H9 (cell line): ENCODE data around the gene AKAP3. TPM values are rescaled to one million over a fixed set of nuclear protein-coding genes. Genes with fewer than 3 reads are reported as not detected.

ENCODE experiments used
- DNase-seq: peaks from one replicate; pipeline ENCODE4 v3.0.0-alpha.2; 2017
- H2AFZ ChIP-seq: one replicate; pipeline ENCODE4 v1.6.1; 2013; ENCODE audit warnings: mild to moderate bottlenecking, low read length, control low read depth, moderate library complexity
- H2AK5ac ChIP-seq: 2 replicates; pipeline ENCODE4 v1.6.1; 2013; ENCODE audit warnings: low read length, control low read depth, mixed read lengths; ENCODE audit not compliant: insufficient read length
- H2BK120ac ChIP-seq: one replicate; pipeline ENCODE4 v1.6.1; 2013; ENCODE audit warnings: low read depth, mild to moderate bottlenecking, low read length, control low read depth, inconsistent platforms; ENCODE audit not compliant: poor library complexity, severe bottlenecking
- H2BK12ac ChIP-seq: 2 replicates; pipeline ENCODE4 v1.6.1; 2013; ENCODE audit warnings: low read length, control low read depth, mixed read lengths, low read depth; ENCODE audit not compliant: insufficient read length
- H2BK15ac ChIP-seq: 2 replicates; pipeline ENCODE4 v1.6.1; 2013; ENCODE audit warnings: low read depth, low read length, control low read depth
- H2BK20ac ChIP-seq: one replicate; pipeline ENCODE4 v1.6.1; 2013; ENCODE audit warnings: low read depth, mild to moderate bottlenecking, low read length, control low read depth, inconsistent platforms; ENCODE audit not compliant: poor library complexity, severe bottlenecking
- H2BK5ac ChIP-seq: 2 replicates; pipeline ENCODE4 v1.6.1; 2013; ENCODE audit warnings: low read length, control low read depth, mixed read lengths; ENCODE audit not compliant: insufficient read length
- H3K14ac ChIP-seq: 2 replicates; pipeline ENCODE4 v1.6.1; 2013; ENCODE audit warnings: low read length, control low read depth; ENCODE audit not compliant: insufficient read depth
- H3K18ac ChIP-seq: 2 replicates; pipeline ENCODE4 v1.6.1; 2013; ENCODE audit warnings: low read depth, mild to moderate bottlenecking, mixed read lengths, low read length, control low read depth; ENCODE audit not compliant: insufficient read length
- H3K23ac ChIP-seq: 2 replicates; pipeline ENCODE4 v1.6.1; 2013; ENCODE audit warnings: low read length, control low read depth, mixed read lengths, low read depth; ENCODE audit not compliant: insufficient read length
- H3K23me2 ChIP-seq: 2 replicates; pipeline ENCODE4 v1.6.1; 2013; ENCODE audit warnings: low read depth, mild to moderate bottlenecking, mixed read lengths, low read length, control low read depth; ENCODE audit not compliant: insufficient read length, poor library complexity, severe bottlenecking
- H3K27ac ChIP-seq: 2 replicates; pipeline ENCODE4 v1.5.1; 2013; ENCODE audit warnings: low read length, control low read depth, mixed read lengths, low read depth; ENCODE audit not compliant: insufficient read length
- H3K27me3 ChIP-seq: 2 replicates; pipeline ENCODE4 v1.6.1; 2013; ENCODE audit warnings: low read length, control low read depth, inconsistent platforms; ENCODE audit not compliant: insufficient read depth
- H3K4ac ChIP-seq: 2 replicates; pipeline ENCODE4 v1.6.1; 2013; ENCODE audit warnings: low read depth, mild to moderate bottlenecking, control low read depth, inconsistent platforms, low read length, moderate library complexity
- H3K4me1 ChIP-seq: 2 replicates; pipeline ENCODE4 v1.6.1; 2013; ENCODE audit warnings: low read length, control low read depth, inconsistent platforms; ENCODE audit not compliant: insufficient read depth
- H3K4me2 ChIP-seq: 2 replicates; pipeline ENCODE4 v1.6.1; 2013; ENCODE audit warnings: low read length, control low read depth, mixed read lengths; ENCODE audit not compliant: insufficient read length, insufficient read depth
- H3K56ac ChIP-seq: 2 replicates; pipeline ENCODE4 v1.6.1; 2013; ENCODE audit warnings: low read depth, mild to moderate bottlenecking, mixed read lengths, low read length, control low read depth; ENCODE audit not compliant: insufficient read length
- H3K79me1 ChIP-seq: 2 replicates; pipeline ENCODE4 v1.6.1; 2013; ENCODE audit warnings: low read depth, mild to moderate bottlenecking, moderate library complexity, low read length, control low read depth, inconsistent platforms; ENCODE audit not compliant: insufficient read depth, poor library complexity, severe bottlenecking
- H3K79me2 ChIP-seq: 2 replicates; pipeline ENCODE4 v1.6.1; 2013; ENCODE audit warnings: low read length, control low read depth, inconsistent platforms; ENCODE audit not compliant: insufficient read depth
- H3K9ac ChIP-seq: 2 replicates; pipeline ENCODE4 v1.6.1; 2013; ENCODE audit warnings: low read length, control low read depth, mixed read lengths; ENCODE audit not compliant: insufficient read length; ENCODE audit errors: extremely low read depth
- H3K9me3 ChIP-seq: one replicate; pipeline ENCODE4 v1.6.1; 2013; ENCODE audit warnings: low read depth, low read length, inconsistent platforms; ENCODE audit not compliant: control insufficient read depth
- H3T11ph ChIP-seq: one replicate; pipeline ENCODE4 v1.6.1; 2013; ENCODE audit warnings: mild to moderate bottlenecking, low read length, control low read depth, inconsistent platforms
- H4K20me1 ChIP-seq: one replicate; pipeline ENCODE4 v1.6.1; 2013; ENCODE audit not compliant: control insufficient read depth, insufficient read length, insufficient read depth
- H4K5ac ChIP-seq: 2 replicates; pipeline ENCODE4 v1.6.1; 2013; ENCODE audit warnings: low read depth, mild to moderate bottlenecking, mixed read lengths, low read length, control low read depth; ENCODE audit not compliant: insufficient read length
- H4K8ac ChIP-seq: replicated peaks from 2 replicates; pipeline ENCODE4 v1.6.1; 2013; ENCODE audit warnings: low read length, control low read depth, mixed read lengths, low read depth; ENCODE audit not compliant: insufficient read length
- H4K91ac ChIP-seq: 2 replicates; pipeline ENCODE4 v1.6.1; 2013; ENCODE audit warnings: low read depth, mild to moderate bottlenecking, moderate library complexity, mixed read lengths, low read length, control low read depth; ENCODE audit not compliant: insufficient read length
- H3K27ac Mint-ChIP-seq, 3 experiments: 2 replicates in 2 of 3; 3 replicates in 1 of 3; pipeline ENCODE4 v1.8.0; 2020 to 2021; ENCODE audit warnings: mixed read lengths in 3 of 3, mild to moderate bottlenecking in 1 of 3, moderate library complexity in 1 of 3
- H3K27me3 Mint-ChIP-seq: 2 replicates; pipeline ENCODE4 v1.8.0; 2021; ENCODE audit warnings: low read depth, mild to moderate bottlenecking, moderate library complexity, mixed read lengths
- H3K36me3 Mint-ChIP-seq, 3 experiments: 2 replicates in 2 of 3; 3 replicates in 1 of 3; pipeline ENCODE4 v1.8.0; 2020 to 2021; ENCODE audit warnings: low read depth in 3 of 3, mixed read lengths in 3 of 3; ENCODE audit not compliant: insufficient read depth in 1 of 3
- H3K4me1 Mint-ChIP-seq, 2 experiments: 2 replicates each; pipeline ENCODE4 v1.8.0; 2020; ENCODE audit warnings: mixed read lengths in 2 of 2
- H3K4me3 Mint-ChIP-seq, 2 experiments: 2 replicates in 1 of 2; 3 replicates in 1 of 2; pipeline ENCODE4 v1.8.0; 2020 to 2021; ENCODE audit warnings: mild to moderate bottlenecking in 2 of 2, mixed read lengths in 2 of 2, moderate library complexity in 1 of 2
- H3K9me3 Mint-ChIP-seq, 2 experiments: 2 replicates in 1 of 2; 3 replicates in 1 of 2; pipeline ENCODE4 v1.8.0; 2020; ENCODE audit warnings: mild to moderate bottlenecking in 2 of 2, mixed read lengths in 2 of 2, moderate library complexity in 1 of 2
- CTCF ChIP-seq: fragments of 200-600 bp; sonication (generic); conservative IDR thresholded peaks from 3 replicates; pipeline ENCODE4 v1.8.0; 2021; ENCODE audit warnings: antibody characterized with exemption, mild to moderate bottlenecking
- WGBS: extraction: QIAGEN DNeasy Blood & Tissue Kit; methylation state at CpG from one replicate; pipeline ENCODE4 v1.1.7; 2013; ENCODE audit warnings: missing lambda C conversion rate, low lambda C conversion rate, mixed read lengths; ENCODE audit not compliant: insufficient read length; ENCODE audit errors: extremely low coverage; 5-methylcytosine and 5-hydroxymethylcytosine counted together
- total RNA-seq: library from RNA; stranded (reverse); gene quantifications from 2 replicates; pipeline ENCODE4 v1.2.1, GENCODE V29; 2021

Gene AKAP3
- total RNA-seq, 1 experiment from 2014 or later = 1.3 TPM

GRCh38 chr12:4615667-4616066, 33.2 kb downstream of the AKAP3 start:
- H3K14ac ChIP-seq = no peak overlapping the region
- H4K91ac ChIP-seq = no peak overlapping the region
- H2BK12ac ChIP-seq = no peak overlapping the region
- H3K9me3 Mint-ChIP-seq = no peaks in the 10 kb centered on the region
- H3K4me1 ChIP-seq = no peaks in the 10 kb centered on the region
- H3K4me2 ChIP-seq = no peak overlapping the region
- H2BK120ac ChIP-seq = no peak overlapping the region
- H3K27me3 Mint-ChIP-seq = no peaks in the 10 kb centered on the region; the same call in 1 of the 2 replicates
- no peak overlapping the region for H4K5ac ChIP-seq
- no peak overlapping the region for H3T11ph ChIP-seq
- H3K27ac ChIP-seq = no peak overlapping the region
- no peak overlapping the region for H4K8ac ChIP-seq
- no peak for DNase-seq
- H3K27me3 ChIP-seq = no peaks in the 10 kb centered on the region
- no peak overlapping the region for H3K18ac ChIP-seq
- no peaks in the 10 kb centered on the region for H3K9me3 ChIP-seq
- no peak overlapping the region for H3K9ac ChIP-seq
- no peak overlapping the region for H2BK20ac ChIP-seq
- no peaks in the 10 kb centered on the region for H3K79me2 ChIP-seq
- no peaks in the 10 kb centered on the region for H3K79me1 ChIP-seq
- no peak overlapping the region for H2BK15ac ChIP-seq
- H3K4me3 Mint-ChIP-seq = no peak overlapping the region
- H3K36me3 Mint-ChIP-seq = peaks cover 0 to 16% (median 14%) of the 10 kb centered on the region in 3 experiments; a peak in 4 of 7 replicates
- H2AFZ ChIP-seq = no peak overlapping the region
- H3K4me1 Mint-ChIP-seq = no peaks in the 10 kb centered on the region
- no peak overlapping the region for H3K56ac ChIP-seq
- H4K20me1 ChIP-seq = no peaks in the 10 kb centered on the region
- H3K23me2 ChIP-seq = no peaks in the 10 kb centered on the region
- no peak overlapping the region; a peak in 1 of 7 replicates for H3K27ac Mint-ChIP-seq
- no CpG with 5 or more reads among the region's 9 CpGs for WGBS
- H3K23ac ChIP-seq = no peak overlapping the region
- H2BK5ac ChIP-seq = no peak overlapping the region
- no peak overlapping the region for H2AK5ac ChIP-seq
- no peak for TF ChIP-seq CTCF
- H3K4ac ChIP-seq = no peak overlapping the region
